SK-MEL-5 (cell line): ENCODE results near the gene ARHGAP42. TPM values are rescaled to one million over a fixed set of nuclear protein-coding genes. Genes with fewer than 3 reads are reported as not detected.

Experiments
- DNase-seq: peaks from one replicate; pipeline ENCODE4 v3.0.0-alpha.2; 2016; ENCODE audit warnings: low read depth, low spot score
- in situ Hi-C: cut with HindIII; loops from 2 replicates; pipeline ENCODE4 v1.10.0; 2016; ENCODE audit warnings: low sequenced_read_pairs, high pct_unique_total_duplicates, low pct_unique_long_range_greater_than_20kb
- total RNA-seq: library from RNA; depleted of rRNA; stranded (reverse); fragments of >200 nt; shearing (Covaris generic); gene quantifications from 2 replicates; pipeline ENCODE4 v1.2.3, GENCODE V29; 2014

The ARHGAP42 gene
- total RNA-seq, 1 experiment from 2014 or later, result 18.3 TPM

DNA sequence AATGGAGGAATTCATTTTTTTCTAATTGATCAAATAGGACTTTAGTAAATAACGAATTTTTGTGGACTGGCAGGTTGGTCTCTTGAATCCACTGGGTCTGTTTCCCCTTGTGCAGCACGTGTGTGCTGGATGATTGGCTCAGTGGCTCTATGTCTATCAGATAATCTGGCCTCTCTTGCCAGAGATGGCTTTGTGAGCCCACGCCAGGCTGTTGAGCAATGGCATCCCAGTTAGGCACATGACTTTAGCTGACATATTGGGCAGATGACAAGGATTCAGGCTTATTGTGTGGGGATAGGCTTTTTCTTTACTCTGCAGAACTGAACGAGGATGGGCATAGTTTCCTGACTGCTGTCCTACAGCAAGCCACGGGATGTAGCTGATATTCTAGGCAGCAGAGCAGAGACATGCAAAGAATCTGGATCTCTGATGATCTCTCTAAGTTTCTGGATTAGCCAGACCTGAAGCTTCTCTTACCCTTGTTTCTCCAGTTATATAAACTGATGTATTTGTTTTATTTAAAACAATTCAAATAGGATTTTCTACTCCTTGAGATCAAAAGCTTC, 144.9 kb downstream of the ARHGAP42 start:
- in situ Hi-C loops, result no loop called here
- peak; percentile 73 for DNase-seq

DNA sequence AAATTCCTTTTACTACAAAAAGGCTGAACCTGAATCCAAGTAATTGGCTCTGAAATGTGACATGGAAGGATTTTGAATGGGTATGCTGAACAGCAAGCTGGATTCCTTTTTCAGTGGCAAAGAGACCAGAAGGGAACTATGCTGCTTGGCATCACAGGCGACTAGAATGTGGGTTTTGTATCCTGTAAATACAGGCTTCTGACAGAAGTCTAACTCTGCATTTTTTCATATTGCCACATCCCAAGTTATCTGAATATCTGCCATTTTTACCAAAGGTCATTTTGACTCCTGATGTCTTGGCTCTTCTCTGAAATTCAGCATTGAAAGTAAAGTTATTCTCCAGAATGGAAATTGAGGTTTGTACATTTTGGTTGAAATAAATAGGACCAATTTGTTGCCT, 145.7 kb downstream of the ARHGAP42 start:
- in situ Hi-C loops, result no loop called here
- no peak for DNase-seq

- DNase-seq, result no peak
- in situ Hi-C loops, result no loop called here
Measured at GRCh38 chr11:100833276-100833675, 146.2 kb downstream of the ARHGAP42 start.

DNA sequence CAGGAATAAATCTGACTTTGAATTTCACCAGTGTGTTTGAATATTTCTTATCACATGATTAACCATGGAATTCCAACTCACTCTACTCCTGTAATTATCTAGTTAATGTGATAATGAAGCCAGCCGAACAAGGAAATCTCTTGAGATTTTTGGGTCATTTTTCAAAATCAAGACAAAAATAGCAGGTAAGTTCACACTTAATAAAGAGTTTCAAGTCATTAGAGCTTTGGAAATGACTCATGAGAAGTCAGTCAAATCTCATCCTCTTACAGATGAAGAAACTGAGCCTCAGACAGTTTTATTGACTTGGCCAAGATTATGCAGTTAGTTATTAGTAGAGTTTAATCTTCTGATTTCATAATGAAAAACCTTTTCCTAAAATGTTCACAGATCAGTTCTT, 148.8 kb downstream of the ARHGAP42 start:
- no peak for DNase-seq
- in situ Hi-C loops, result no loop called here

DNA sequence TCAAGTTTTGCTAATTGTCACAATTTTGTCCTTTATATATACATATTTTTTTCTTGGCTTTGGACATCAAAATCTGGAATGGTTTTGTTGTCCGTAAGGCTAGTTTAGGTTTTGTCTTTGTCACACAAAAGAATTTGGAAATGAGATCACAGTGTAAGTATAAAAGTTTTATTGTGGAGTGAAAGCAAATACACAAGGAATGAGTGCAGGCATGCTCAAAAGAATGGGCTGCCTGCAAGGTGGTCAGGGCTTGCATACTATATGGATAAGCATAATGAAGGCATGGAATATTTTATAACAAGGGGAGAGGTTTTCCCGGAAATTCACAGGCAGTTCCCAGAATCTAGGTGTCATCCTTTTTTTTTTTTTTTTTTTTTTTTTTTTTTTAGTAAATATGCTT, 150.2 kb downstream of the ARHGAP42 start:
- no peak for DNase-seq

GRCh38 chr11:100841711-100842407, 154.8 kb downstream of the ARHGAP42 start:
- in situ Hi-C loops, result no loop called here

More for the DNA sequence above, 150.2 kb downstream of the ARHGAP42 start:
- in situ Hi-C loops, result no loop called here

GRCh38 chr11:100847696-100848216, 160.7 kb downstream of the ARHGAP42 start:
- in situ Hi-C loops, result no loop called here
- DNase-seq, result no peak

More at GRCh38 chr11:100841711-100842407, 154.8 kb downstream of the ARHGAP42 start:
- DNase-seq, result no peak

DNA sequence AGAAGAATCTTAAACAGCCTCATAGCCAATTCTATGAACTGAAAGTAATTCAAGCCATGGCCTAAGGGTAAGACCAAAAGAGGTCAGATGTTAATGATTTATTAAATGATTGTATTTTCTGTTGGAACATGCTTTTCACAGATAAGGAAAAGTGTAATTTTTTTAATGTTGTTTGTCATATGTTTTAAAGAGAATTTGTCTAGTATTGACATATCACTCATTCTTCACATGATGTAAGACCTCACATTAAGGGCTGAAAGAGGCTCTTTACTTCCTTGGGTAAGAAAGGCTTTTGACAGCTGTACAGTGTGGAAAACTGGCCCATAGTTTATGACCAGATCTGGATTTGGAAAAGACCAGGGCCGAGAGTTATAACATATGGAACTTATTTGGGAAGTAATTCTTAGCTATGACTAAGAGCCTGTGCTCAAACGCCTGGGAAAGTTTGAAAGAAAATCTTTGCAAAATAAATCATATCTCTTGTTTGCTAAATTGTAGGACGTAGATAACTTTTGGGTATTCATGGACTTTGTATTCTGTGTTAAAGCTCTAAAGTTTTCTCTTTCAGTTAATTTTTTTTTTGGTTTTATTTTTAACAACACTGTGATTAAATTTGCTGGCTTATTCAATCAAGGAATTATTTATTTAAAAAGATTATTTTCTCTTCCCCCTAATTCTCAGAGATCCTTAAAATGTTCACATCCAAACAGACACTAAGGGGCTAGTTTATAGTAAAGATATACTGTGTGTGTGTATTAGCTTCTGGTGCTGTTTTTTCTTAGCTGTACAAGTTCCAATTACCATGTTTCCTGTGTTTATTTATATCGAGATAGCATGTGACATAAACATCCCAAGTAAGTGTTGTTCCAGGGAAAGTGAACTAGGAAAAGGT, 162.2 kb downstream of the ARHGAP42 start:
- peak; percentile 38 for DNase-seq
- in situ Hi-C loops, result no loop called here

DNA sequence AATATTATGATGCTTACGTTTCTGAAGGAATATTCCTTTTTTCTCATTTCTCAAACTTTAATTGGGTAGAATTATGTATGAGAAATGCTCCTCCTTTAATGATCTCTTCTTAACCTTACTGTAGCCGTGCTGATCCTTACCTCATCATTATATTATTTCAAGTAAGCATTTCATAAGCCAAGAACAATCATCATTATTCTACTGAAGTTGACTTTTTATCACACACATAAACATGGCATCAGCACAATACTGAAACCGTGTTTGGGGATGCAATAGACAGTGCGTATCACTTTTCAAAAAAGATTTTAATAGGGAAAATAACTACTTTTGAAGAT, 162.8 kb downstream of the ARHGAP42 start:
- in situ Hi-C loops, result no loop called here
- DNase-seq, result no peak

DNA sequence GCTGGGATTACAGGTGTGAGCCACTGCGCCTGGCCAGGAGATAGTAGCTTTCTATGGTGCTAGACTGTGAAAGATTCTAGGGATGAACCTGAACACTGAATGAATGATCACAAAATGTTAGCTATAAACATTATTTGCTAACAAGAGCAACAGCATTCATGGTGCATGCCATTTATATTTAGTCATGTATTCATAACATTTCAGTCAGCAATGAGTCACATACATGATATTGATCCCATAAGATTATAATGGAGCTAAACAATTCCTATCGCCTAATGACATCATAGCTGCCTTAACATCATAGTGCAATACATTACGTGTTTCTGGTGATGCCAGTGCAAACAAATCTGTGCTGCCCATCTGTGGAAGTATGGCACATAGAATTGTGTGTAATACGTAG, 164.1 kb downstream of the ARHGAP42 start:
- no peak for DNase-seq
- in situ Hi-C loops, result no loop called here

DNA sequence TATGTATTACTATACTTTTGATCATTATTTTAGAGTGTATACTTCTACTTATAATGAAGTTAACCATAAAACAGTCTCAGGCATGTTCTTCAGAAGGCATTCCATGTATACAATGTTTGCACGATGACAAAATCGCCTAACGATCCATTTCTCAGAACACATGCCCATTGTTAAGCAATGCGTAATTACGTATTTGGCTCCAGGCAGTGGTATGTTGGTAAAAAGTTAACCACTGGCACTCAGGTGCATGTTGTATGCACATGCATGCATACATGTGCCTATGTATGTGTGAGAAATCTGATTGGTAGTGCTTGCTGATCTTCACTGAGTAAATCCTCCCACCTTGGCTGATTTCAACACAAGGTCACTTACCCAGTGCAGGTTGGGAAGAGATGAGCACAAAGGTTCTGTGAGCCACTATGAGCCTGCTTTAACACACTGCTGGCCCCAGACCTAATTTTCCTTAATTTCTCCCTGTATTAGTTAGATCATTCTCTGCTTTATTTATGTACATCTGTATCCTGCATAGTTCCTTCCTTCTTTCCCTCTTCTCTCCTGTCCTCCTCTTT, 164.6 kb downstream of the ARHGAP42 start:
- in situ Hi-C loops, result no loop called here

DNA sequence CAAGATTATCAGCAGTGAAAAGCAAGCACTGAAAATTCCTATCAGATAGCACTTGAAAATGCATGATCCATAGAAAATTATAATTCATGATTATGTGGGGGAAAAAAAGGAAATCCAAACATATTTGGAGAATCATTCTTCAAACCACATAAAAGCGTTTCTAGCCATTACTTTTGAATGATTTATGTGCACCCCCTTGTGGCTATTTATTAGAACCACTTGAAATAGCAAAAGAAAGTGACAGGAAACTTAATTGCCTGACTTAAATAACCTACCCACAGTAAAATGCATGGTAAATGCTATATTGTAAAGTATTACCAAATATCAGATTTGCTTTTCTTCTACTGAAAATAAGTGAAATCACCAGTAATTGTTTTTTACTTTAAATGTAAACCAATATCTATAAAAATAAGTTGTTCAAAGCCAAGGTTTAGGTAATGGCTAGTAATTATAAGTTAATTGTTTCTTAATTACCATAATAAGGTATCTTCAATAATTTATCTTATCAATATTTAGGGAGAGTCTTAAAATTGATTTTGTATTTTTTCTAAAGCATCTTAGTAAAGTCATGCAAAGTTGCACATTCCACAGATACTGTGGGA, 168.5 kb downstream of the ARHGAP42 start:
- DNase-seq, result peak; percentile 72
- in situ Hi-C loops, result no loop called here

More for the DNA sequence above, 164.6 kb downstream of the ARHGAP42 start:
- DNase-seq, result no peak

DNA sequence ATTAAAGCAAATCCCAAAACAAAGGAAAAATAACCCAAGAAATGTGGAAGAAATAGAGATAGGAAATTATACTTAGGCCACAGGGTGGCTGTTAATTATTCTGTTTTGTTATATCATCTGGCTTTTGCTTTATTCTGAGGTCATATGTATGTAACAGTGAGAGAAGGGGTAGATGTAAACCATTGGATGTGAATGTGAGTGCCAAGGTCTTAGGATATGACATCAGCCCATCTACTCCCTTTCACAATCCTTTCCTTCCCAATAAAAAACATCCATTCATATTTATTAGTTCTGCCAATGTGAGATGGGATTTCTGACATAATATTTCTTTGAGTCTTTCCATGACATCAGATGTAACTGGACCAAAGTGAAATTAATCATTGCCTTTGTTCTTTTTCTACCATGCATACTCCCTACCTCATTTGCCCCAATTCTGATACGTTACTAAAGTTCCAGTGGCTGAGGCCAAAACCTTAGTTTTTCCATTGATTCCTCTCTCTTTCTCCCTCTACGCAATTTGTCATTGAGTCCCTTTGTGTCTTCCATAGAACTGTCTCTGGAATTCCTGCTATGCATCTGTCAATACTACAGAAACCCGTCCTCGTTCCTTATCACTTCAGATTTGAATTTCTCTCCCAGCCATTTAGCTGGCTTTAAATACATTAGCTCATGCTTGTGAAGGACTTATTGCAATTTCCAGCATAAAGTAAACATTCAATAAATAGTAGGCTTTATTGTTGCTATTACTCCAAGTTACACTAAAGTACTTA, 170.3 kb downstream of the ARHGAP42 start:
- in situ Hi-C loops, result no loop called here

DNA sequence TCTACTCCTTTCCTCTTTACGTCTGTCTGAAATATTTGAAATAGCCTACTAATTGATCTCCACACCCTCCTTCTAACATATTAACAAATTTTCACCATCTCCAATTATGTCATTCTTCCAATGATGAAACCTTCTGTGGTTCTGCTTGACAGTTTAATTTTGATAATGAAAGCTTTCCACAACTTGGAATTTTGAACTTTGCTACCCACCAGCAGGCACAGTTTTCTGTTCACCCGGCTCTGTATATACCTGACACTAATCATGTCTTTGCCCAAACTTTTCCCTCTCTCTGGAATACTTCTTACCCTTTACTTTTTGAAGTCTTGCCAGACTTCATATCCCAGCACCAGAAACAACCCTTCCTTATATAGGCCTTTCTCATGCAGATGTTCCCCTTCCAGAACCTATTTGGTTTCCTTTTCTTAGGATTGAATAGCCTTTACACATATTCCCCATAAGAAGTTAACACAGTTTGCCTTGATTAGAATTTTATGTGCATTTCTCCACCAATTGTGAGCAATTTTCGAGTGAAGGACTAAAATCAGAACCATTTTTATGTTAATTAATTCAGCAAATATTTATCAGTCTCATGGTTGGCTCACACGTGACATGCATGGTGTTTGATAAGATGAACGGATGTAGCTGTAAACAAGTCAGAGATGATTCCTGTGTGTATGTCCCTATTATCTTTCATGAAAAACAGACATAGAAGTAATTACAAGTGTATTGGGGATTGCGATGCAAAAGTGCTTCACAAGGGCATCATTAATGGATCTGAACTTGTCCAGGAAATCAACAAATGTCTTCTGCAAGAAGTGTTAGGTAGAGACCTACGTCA, 173.4 kb downstream of the ARHGAP42 start:
- DNase-seq, result no peak
- in situ Hi-C loops, result no loop called here

More for the DNA sequence above, 170.3 kb downstream of the ARHGAP42 start:
- DNase-seq, result no peak

- in situ Hi-C loops, result no loop called here
Measured at GRCh38 chr11:100861212-100861611, 174.1 kb downstream of the ARHGAP42 start.

DNA sequence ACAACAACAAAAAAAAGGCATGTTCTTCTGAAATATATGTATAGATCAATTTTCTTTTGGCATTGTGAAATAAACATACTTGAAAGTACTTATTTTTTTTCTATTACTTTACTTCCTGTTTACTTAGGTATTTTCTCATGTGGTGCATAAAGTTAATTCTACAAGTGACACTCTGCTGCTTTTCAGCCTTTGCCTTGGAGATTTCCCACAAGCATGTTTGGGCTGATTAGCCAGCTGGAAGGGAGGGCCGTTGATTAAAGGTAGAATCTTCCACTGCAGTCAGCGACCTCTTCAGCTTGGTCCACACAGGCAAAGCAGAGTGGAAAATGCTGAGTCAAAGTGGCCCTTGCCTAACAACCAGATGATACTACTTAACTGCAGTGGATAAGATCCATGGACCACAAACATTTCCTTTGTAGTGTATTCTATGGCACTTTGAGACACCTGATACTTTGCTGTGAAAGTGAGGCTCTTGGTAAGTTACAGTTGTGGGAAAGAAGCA, 176.0 kb downstream of the ARHGAP42 start:
- in situ Hi-C loops, result no loop called here
- no peak for DNase-seq

More at GRCh38 chr11:100861212-100861611, 174.1 kb downstream of the ARHGAP42 start:
- no peak for DNase-seq
